OCI-LY1 (cell line): ENCODE measurements around the gene RNF167.

Experiments
- H2AFZ ChIP-seq: fragments of 200-600 bp; sonication (generic), shearing (Covaris generic); 2 replicates; pipeline ENCODE4 v1.6.0; 2014; ENCODE audit warnings: antibody characterized with exemption, mild to moderate bottlenecking, low read length
- H3F3A ChIP-seq: fragments of 200-600 bp; sonication (generic), shearing (Covaris generic); 2 replicates; pipeline ENCODE4 v1.6.0; 2014; ENCODE audit warnings: mild to moderate bottlenecking, antibody characterized with exemption, low read length, moderate library complexity; ENCODE audit not compliant: insufficient read depth
- H3K27ac ChIP-seq: fragments of 200-600 bp; sonication (generic); 2 replicates; pipeline ENCODE4 v1.5.1; 2014; ENCODE audit warnings: low read length, mixed run types, mild to moderate bottlenecking, low read depth; ENCODE audit not compliant: poor library complexity, severe bottlenecking
- H3K27me3 ChIP-seq: fragments of 200-600 bp; sonication (generic); 2 replicates; pipeline ENCODE4 v1.6.0; 2014; ENCODE audit warnings: antibody characterized with exemption, mild to moderate bottlenecking, low read length, moderate library complexity; ENCODE audit not compliant: insufficient read depth
- H3K36me3 ChIP-seq: fragments of 200-600 bp; sonication (generic); 2 replicates; pipeline ENCODE4 v1.6.1; 2014; ENCODE audit warnings: mild to moderate bottlenecking, antibody characterized with exemption, low read length, moderate library complexity, mixed read lengths; ENCODE audit not compliant: insufficient read depth
- H3K4me1 ChIP-seq: fragments of 200-600 bp; sonication (generic); 2 replicates; pipeline ENCODE4 v1.5.1; 2014; ENCODE audit warnings: mild to moderate bottlenecking, low read length, moderate library complexity; ENCODE audit not compliant: insufficient read depth, severe bottlenecking
- H3K4me2 ChIP-seq: fragments of 200-600 bp; sonication (generic), shearing (Covaris generic); 2 replicates; pipeline ENCODE4 v1.6.1; 2014; ENCODE audit warnings: low read length
- H3K4me3 ChIP-seq: fragments of 200-600 bp; sonication (generic); 2 replicates; pipeline ENCODE4 v1.5.1; 2014; ENCODE audit warnings: low read length, low read depth, mild to moderate bottlenecking, mixed read lengths; ENCODE audit not compliant: poor library complexity, severe bottlenecking
- H3K79me2 ChIP-seq: fragments of 200-600 bp; shearing (Covaris generic); 2 replicates; pipeline ENCODE4 v1.6.1; 2016; ENCODE audit warnings: mixed run types, low read length, mixed read lengths; ENCODE audit not compliant: insufficient read depth
- H3K9ac ChIP-seq: fragments of 200-600 bp; sonication (generic), shearing (Covaris generic); 2 replicates; pipeline ENCODE4 v1.6.1; 2014; ENCODE audit warnings: mild to moderate bottlenecking, low read length, mixed read lengths
- H3K9me2 ChIP-seq: fragments of 200-600 bp; sonication (generic), shearing (Covaris generic); 2 replicates; pipeline ENCODE4 v1.6.1; 2014; ENCODE audit warnings: low read depth, mild to moderate bottlenecking, low read length, mixed read lengths
- H3K9me3 ChIP-seq: fragments of 200-600 bp; shearing (Covaris generic); 2 replicates; pipeline ENCODE4 v1.6.1; 2014; ENCODE audit warnings: low read length, mixed read lengths
- H4K20me1 ChIP-seq: fragments of 200-600 bp; sonication (generic), shearing (Covaris generic); 2 replicates; pipeline ENCODE4 v1.6.0; 2016; ENCODE audit warnings: mild to moderate bottlenecking, low read length; ENCODE audit not compliant: insufficient read depth
- CTCF ChIP-seq: fragments of 200-600 bp; sonication (generic), shearing (Covaris generic); IDR thresholded peaks from 2 replicates; pipeline ENCODE4 v1.5.1; 2017; ENCODE audit warnings: mild to moderate bottlenecking, antibody characterized with exemption, low read length, moderate library complexity, mixed read lengths
- EZH2 ChIP-seq: fragments of 200-600 bp; sonication (generic), shearing (Covaris generic); IDR thresholded peaks from 2 replicates; pipeline ENCODE4 v1.8.0; 2017; ENCODE audit warnings: borderline replicate concordance, mixed run types, mild to moderate bottlenecking, antibody characterized with exemption, low read length, moderate library complexity, mixed read lengths

The RNF167 gene

GRCh38 chr17:4944554-4945175, 4.6 kb downstream of the RNF167 start:
- Histone ChIP-seq H3K4me2 (peak overlapping the region; percentile 49), H3K9ac (peak overlapping the region; percentile 41; the same call in 1 of the 2 replicates), H3K27me3 (no peaks in the 10 kb centered on the region), H3F3A (peaks cover 18% of the 10 kb centered on the region), H3K4me3 (peak overlapping the region; percentile 84), H3K27ac (peak overlapping the region; percentile 83), H4K20me1 (no peaks in the 10 kb centered on the region), H3K4me1 (peaks cover 62% of the 10 kb centered on the region), H3K9me2 (no peaks in the 10 kb centered on the region), H2AFZ (no peak overlapping the region), H3K9me3 (no peaks in the 10 kb centered on the region), H3K79me2 (peaks cover 17% of the 10 kb centered on the region), H3K36me3 (peaks cover 72% of the 10 kb centered on the region)
- TF ChIP-seq CTCF (no peak), EZH2 (no peak)

GRCh38 chr17:4945176-4945943, 5.3 kb downstream of the RNF167 start:
- TF ChIP-seq CTCF (no peak), EZH2 (no peak)
- Histone ChIP-seq H3K4me3 (peak overlapping the region; percentile 84), H3K27ac (peak overlapping the region; percentile 83), H3F3A (peaks cover 18% of the 10 kb centered on the region), H3K4me2 (peak overlapping the region; percentile 49), H3K79me2 (peaks cover 17% of the 10 kb centered on the region), H3K27me3 (no peaks in the 10 kb centered on the region), H3K4me1 (peaks cover 68% of the 10 kb centered on the region), H3K36me3 (peaks cover 72% of the 10 kb centered on the region), H3K9ac (peak overlapping the region; percentile 41; the same call in 1 of the 2 replicates), H4K20me1 (no peaks in the 10 kb centered on the region), H3K9me2 (no peaks in the 10 kb centered on the region), H2AFZ (no peak overlapping the region), H3K9me3 (no peaks in the 10 kb centered on the region)

- Histone ChIP-seq H2AFZ (no peak overlapping the region), H3K9me3 (no peaks in the 10 kb centered on the region), H3K4me2 (peak overlapping the region; percentile 75), H3K36me3 (peaks cover 67% of the 10 kb centered on the region), H4K20me1 (no peaks in the 10 kb centered on the region), H3K4me3 (peak overlapping the region; percentile 84), H3K27me3 (no peaks in the 10 kb centered on the region), H3K79me2 (peaks cover 13% of the 10 kb centered on the region), H3K9me2 (no peaks in the 10 kb centered on the region), H3K4me1 (peaks cover 73% of the 10 kb centered on the region), H3F3A (peaks cover 18% of the 10 kb centered on the region), H3K9ac (peak overlapping the region; percentile 92), H3K27ac (peak overlapping the region; percentile 100)
- TF ChIP-seq EZH2 (no peak), CTCF (no peak)
These were observed 5.8 kb downstream of the RNF167 start for GRCh38 chr17:4945944-4946280.
